GM19099 (cell line): ENCODE results near the gene DRGX.

ENCODE experiments used
- POLR2A ChIP-seq: IDR thresholded peaks from 3 replicates; pipeline ENCODE4 v1.6.1; 2011; ENCODE audit warnings: low read depth; ENCODE audit not compliant: insufficient read length; ENCODE audit errors: extremely low read depth

The DRGX gene

GRCh38 chr10:49350846-49351532 lies 44.9 kb downstream of the DRGX start:
- TF ChIP-seq POLR2A, result no peak

GRCh38 chr10:49350138-49350537 lies 45.8 kb downstream of the DRGX start:
- TF ChIP-seq POLR2A, result no peak

- TF ChIP-seq POLR2A, result no peak
These were observed 46.5 kb downstream of the DRGX start for GRCh38 chr10:49349390-49349789.

DNA sequence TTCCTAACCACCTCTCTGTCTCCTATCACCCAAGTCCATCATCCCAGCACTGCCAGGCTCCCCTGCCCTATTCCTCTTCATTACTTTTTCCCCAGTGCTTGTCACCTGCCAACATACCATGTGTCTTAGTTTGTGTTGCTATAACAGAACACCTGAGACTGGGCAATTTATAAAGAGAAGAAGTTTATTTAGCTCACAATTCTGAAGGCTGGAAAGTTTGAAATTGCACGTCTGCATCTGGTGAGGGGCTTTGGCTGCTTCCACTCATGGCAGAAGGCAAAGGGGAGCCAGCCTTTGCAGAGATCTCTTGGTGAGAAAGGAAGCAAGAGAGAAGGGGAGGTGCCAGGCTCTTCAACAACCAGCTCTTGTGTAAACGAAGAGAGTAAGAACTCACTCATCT lies 47.3 kb downstream of the DRGX start:
- no peak for TF ChIP-seq POLR2A

GRCh38 chr10:49347827-49348226 lies 48.1 kb downstream of the DRGX start:
- no peak for TF ChIP-seq POLR2A

GRCh38 chr10:49347342-49347741 lies 48.5 kb downstream of the DRGX start:
- TF ChIP-seq POLR2A, result no peak

DNA sequence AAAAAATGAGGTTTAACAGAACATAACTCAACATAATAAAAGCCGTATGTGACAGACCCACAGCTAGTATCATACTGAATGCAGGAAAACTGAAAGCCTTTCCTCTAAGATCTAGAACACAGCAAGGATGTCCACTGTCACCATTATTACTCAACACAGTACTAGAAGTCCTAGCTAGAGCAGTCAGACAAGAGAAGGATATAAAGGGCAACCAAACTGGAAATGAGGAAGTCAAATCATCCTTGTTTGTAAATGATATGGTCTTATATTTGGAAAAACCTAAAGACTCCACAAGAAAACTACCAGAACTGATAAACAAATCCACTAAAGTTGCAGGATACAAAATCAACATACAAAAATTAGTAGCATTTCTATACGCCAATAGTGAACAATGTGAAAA lies 51.0 kb downstream of the DRGX start:
- no peak for TF ChIP-seq POLR2A

- no peak for TF ChIP-seq POLR2A
These were observed 57.3 kb downstream of the DRGX start for GRCh38 chr10:49338604-49339003.

GRCh38 chr10:49335364-49335972 lies 60.4 kb downstream of the DRGX start:
- no peak for TF ChIP-seq POLR2A

GRCh38 chr10:49334964-49335363 lies 60.9 kb downstream of the DRGX start:
- no peak for TF ChIP-seq POLR2A

- no peak for TF ChIP-seq POLR2A
These were observed 62.7 kb downstream of the DRGX start for GRCh38 chr10:49333192-49333591.

GRCh38 chr10:49332768-49333167 lies 63.1 kb downstream of the DRGX start:
- TF ChIP-seq POLR2A, result no peak

DNA sequence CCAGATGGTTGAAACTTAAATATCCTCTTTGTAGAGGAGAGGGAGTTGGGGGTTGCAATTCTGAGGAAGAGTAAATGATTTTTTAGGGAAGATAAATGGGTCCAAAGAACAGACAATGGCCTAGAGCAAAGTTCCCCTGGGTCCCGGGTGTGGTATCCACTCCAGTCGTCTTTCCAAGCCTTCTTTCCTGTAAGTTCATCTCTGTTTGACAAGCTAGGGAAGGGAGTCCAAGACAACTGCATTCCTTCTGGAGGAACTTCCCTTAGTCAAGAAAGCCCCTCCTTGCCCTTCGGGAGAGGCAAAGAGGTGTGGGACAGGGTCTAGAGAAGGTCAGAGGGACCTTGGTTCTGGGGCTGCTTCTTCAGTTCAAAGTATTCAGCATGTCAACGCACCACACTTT lies 63.6 kb downstream of the DRGX start:
- TF ChIP-seq POLR2A, result no peak

DNA sequence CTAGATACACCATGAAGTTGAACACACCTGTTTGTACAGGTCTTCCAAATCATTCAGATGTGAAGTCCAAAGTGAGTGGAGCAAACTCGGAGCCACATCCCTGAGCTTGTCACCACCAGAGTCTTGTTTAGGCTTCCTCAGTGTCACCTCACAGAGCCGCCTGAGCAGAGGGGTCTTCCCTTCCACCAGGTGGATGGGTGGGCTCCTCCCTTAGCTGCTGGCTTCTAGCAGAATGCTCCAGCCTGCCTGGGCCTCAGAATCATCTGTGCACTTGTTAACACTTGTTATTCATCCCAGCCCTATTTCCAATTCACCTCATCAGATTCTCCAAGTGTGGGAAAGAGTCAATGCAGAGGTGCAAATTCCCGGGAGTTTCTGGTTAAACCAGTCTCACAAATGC lies 64.5 kb downstream of the DRGX start:
- no peak for TF ChIP-seq POLR2A

DNA sequence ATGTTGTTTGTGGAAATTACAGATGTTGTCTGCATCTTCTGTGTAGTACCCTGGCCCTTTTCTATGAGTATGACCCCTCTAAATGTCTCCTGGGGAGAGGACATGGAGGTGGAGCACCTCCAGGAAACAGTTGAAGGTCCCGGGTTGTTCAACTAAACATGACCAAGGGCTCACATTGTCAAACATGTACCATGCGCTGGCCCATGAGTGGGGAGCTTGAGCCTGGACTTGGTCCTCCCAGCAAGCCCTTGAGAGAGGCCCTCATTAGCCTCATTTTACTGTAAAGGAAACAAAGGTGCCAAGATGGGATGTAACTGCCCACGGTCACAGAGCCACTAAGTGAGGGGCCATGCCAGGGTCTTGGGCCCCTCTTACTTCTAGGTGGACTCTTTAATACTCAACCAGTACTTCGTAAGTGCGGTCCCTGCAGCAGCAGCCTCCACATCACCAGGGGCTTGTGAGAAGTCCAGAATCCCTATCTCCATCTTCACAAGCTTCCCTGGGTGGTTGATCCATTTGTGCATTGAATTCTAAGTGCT lies 65.7 kb downstream of the DRGX start:
- TF ChIP-seq POLR2A, result no peak

DNA sequence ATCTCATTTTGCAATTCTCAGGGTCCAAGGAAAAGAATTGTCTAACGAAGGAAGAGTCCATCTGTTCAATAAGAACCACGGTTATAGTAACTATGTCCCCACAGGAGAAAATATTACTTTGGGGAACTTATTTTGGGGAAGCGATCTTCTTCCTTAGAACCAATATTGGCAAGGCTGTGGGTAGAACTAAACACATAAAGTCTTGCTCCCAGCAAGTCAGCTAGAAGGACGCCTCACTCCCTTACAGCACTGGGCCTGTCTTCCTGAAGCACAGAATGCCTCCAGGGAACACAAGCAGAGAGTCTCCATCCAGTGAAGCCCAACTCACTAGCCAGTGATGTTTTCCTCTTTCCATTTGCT lies 66.8 kb downstream of the DRGX start:
- no peak for TF ChIP-seq POLR2A

DNA sequence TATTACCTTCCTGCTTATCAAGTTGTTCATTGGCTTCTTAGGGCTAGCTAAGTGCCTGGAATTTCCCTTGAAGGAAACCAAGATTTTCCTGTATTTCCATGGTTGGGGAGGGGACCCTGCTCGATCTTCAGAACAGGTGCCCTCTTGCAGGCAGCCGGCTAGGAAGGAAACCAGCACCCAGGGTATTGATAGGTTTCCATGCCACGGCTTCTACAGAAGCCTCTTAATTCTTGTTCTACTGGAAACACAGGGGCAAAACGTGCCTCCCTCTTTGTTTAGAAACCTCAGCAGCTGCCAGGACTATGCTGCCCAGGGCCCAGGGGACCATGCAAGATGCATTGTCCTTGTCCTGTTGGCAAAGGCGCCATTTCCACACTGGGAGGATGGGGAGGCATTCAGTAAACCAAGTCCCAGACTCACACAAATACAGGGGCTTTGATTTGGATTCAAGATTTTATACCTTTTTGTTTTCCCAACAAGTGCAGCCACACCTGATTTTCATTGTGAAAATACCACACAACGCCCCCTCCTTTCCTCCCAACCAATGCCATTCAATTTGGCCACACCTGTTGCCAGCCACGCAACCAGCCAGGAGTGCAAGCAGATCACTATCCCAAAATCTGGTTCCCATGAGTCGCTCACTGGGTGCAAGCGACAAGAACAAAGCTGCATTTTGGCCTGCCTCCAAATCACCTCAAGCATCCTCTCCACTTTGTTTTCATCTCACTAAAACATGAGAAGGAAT lies 67.3 kb downstream of the DRGX start:
- TF ChIP-seq POLR2A, result no peak
